Measurements from ENCODE around the gene GGN. TPM values are rescaled to one million over a fixed set of nuclear protein-coding genes. Genes with fewer than 3 reads are reported as not detected.
"Not testable (repeated sequence)": the region's sequence is repeated elsewhere in the genome, so short reads cannot be mapped to it uniquely, and the experiment has no call there.

GGN gene
- total RNA-seq, 1 donor from 2014 or later = 3.3 TPM

DNA sequence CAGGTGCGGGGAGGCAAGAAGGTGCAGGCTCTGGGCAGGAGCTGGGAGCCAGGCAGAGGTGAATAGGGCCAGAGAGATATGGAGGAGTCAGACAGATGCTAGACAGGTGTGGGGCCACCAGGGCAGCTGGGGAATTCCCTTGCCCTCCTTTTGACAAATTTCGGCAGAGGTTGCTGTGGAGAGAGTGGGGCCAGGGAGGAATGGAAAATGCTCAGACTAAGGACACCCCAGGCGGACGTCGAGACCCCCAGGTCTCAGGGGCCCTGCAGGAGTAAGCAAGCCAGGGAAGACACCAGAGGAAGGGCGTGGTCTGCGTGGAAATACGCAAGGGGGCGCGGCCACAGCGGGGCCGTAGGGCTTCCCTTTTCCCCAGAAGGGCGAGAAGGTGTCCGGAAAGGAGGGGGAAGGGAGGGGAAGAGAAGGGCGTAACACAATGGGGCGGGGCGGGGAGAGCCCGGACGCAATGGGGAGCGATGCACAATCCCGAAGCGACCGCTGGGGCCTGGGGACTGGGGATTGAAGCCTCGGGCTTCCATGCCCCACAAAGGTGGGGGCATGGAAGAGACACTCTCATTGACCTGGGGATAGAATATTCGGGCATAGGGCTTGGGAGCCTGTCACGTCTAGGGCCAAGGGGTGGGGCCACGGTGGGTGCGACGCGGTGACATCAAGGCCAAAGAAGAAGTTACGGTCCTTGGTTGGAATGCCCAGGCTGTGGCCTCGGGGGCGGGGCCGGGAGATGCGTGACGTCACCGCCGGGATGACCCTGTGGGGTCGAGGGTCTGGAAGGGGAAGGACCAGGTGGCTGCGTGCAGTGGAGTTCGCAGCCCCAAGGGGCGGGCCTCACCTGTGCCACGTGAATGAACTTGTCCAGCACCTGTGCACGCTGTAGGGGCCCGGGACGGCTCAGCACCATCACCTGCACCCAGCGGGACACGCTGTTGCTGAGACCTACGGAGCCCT is 30.0 kb upstream of the GGN start:
- H3K9me3 Mint-ChIP-seq (ENCODE audit: low read depth) = no peaks in the 10 kb centered on the region
- peak overlapping the region; percentile 70 for H3K4me3 Mint-ChIP-seq (ENCODE audit: low read depth)
- peaks cover 6% of the 10 kb centered on the region for H3K4me1 Mint-ChIP-seq (ENCODE audit: low read depth)
- peak; percentile 74 for DNase-seq (ENCODE audit: low spot score, unreplicated experiment)
- peaks cover 44% of the 10 kb centered on the region for H3K27me3 Mint-ChIP-seq
- TF ChIP-seq, protein P1, sequence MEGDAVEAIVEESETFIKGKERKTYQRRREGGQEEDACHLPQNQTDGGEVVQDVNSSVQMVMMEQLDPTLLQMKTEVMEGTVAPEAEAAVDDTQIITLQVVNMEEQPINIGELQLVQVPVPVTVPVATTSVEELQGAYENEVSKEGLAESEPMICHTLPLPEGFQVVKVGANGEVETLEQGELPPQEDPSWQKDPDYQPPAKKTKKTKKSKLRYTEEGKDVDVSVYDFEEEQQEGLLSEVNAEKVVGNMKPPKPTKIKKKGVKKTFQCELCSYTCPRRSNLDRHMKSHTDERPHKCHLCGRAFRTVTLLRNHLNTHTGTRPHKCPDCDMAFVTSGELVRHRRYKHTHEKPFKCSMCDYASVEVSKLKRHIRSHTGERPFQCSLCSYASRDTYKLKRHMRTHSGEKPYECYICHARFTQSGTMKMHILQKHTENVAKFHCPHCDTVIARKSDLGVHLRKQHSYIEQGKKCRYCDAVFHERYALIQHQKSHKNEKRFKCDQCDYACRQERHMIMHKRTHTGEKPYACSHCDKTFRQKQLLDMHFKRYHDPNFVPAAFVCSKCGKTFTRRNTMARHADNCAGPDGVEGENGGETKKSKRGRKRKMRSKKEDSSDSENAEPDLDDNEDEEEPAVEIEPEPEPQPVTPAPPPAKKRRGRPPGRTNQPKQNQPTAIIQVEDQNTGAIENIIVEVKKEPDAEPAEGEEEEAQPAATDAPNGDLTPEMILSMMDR (IDR thresholded peaks at IDR 0.05; ENCODE audit: unreplicated experiment) = peak; percentile 19
- H3K27ac Mint-ChIP-seq = peak overlapping the region; percentile 93
- no peaks in the 10 kb centered on the region for H3K36me3 Mint-ChIP-seq (ENCODE audit: insufficient read depth)

DNA sequence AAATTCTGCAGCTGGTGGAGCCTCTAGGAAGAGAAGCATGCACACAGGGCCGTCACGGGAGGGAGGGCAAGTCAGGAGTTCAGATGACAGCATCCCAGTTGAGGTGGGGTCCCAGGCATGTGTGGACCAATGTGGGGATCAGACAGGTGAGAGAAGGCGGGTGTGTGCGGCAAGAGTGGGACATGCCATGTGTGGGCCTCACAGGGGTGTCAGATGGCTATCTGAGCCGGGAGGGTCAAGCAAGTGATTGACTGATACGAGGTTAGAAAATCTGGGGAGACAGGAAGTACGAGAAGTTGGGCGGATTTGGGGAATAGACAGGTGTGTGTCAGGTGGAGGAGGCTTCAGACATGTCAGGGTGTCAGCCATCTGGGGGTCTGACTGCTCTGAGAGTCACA is 29.3 kb upstream of the GGN start:
- peaks cover 44% of the 10 kb centered on the region for H3K27me3 Mint-ChIP-seq
- H3K9me3 Mint-ChIP-seq (ENCODE audit: low read depth) = no peaks in the 10 kb centered on the region
- no peak for DNase-seq (ENCODE audit: low spot score, unreplicated experiment)
- peak overlapping the region; percentile 70 for H3K4me3 Mint-ChIP-seq (ENCODE audit: low read depth)
- peaks cover 6% of the 10 kb centered on the region for H3K4me1 Mint-ChIP-seq (ENCODE audit: low read depth)
- TF ChIP-seq, protein P1 (IDR thresholded peaks at IDR 0.05; ENCODE audit: unreplicated experiment) = no peak
- no peak overlapping the region for H3K27ac Mint-ChIP-seq
- no peaks in the 10 kb centered on the region for H3K36me3 Mint-ChIP-seq (ENCODE audit: insufficient read depth)

DNA sequence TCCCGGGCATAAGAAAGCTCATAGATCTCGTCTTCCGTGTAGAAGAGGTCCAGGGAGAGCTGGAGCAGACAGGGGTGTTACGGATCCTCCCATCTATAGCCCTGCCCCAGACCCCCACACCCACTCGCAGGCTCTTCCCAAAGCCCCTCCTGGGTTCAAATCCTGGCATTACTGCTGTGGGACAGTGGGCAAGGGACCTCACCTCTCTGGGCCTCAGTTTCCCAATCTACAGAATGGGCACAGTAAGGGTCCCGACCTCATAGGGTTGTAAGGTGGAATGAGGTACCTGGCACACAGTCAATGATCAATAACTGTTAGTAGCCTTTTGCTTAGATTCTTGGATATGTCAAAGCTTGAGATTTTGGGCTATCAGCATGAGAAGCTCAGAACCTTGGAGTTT is 25.6 kb upstream of the GGN start:
- Mint-ChIP-seq H3K4me1 (ENCODE audit: low read depth) (peaks cover 6% of the 10 kb centered on the region), H3K27me3 (peaks cover 17% of the 10 kb centered on the region), H3K4me3 (ENCODE audit: low read depth) (no peak overlapping the region), H3K27ac (no peak overlapping the region), H3K9me3 (ENCODE audit: low read depth) (no peaks in the 10 kb centered on the region), H3K36me3 (ENCODE audit: insufficient read depth) (no peaks in the 10 kb centered on the region)
- no peak for DNase-seq (ENCODE audit: low spot score, unreplicated experiment)
- TF ChIP-seq, protein P1 (IDR thresholded peaks at IDR 0.05; ENCODE audit: unreplicated experiment) = no peak

DNA sequence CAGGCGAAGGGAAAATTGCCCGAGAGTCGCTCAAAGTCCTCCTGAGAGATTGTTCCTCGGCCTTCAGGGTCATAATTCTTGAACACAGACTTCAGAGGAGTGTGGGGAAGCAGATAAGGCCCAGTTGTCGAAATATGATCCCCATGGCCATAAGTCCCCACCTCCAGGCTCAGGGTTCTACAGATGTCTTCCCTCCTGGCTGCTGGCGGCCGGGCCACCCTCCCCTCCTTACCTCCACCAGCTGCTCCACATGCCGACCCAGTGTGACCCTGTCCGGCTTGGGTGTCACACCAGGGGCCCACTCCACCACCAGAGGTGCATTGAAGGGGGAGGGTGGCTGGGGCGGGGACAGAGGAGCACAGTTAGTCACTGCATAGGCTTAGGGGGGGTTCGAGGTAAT is 25.1 kb upstream of the GGN start:
- DNase-seq (ENCODE audit: low spot score, unreplicated experiment) = no peak
- Mint-ChIP-seq H3K27ac (no peak overlapping the region), H3K9me3 (ENCODE audit: low read depth) (no peaks in the 10 kb centered on the region), H3K27me3 (peaks cover 17% of the 10 kb centered on the region), H3K4me1 (ENCODE audit: low read depth) (peaks cover 5% of the 10 kb centered on the region), H3K4me3 (ENCODE audit: low read depth) (no peak overlapping the region), H3K36me3 (ENCODE audit: insufficient read depth) (peaks cover under 1% of the 10 kb centered on the region)
- TF ChIP-seq, protein P1 (IDR thresholded peaks at IDR 0.05; ENCODE audit: unreplicated experiment) = no peak

DNA sequence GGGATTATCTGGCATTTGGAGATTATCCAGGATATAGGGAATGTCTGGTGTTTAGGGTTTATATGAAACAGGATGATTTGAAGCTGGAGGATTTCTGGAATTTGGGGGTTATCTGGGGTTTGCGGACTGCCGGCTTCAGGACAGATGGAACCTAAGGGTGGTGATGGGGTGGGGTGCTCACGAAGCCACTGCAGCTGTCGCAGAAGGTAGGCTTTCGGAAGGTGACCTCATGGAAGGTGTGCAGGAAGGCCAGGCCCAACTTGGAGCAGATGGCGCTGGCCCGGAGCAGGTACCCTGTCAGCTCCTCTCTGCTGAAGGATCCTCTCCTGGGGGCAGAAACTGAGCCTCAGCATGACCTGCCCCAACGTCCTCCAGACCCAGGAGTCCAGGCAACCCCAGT is 24.7 kb upstream of the GGN start:
- peaks cover 14% of the 10 kb centered on the region for H3K27me3 Mint-ChIP-seq
- DNase-seq (ENCODE audit: low spot score, unreplicated experiment) = no peak
- H3K36me3 Mint-ChIP-seq (ENCODE audit: insufficient read depth) = peaks cover 2% of the 10 kb centered on the region
- H3K9me3 Mint-ChIP-seq (ENCODE audit: low read depth) = no peaks in the 10 kb centered on the region
- H3K4me3 Mint-ChIP-seq (ENCODE audit: low read depth) = no peak overlapping the region
- TF ChIP-seq, protein P1 (IDR thresholded peaks at IDR 0.05; ENCODE audit: unreplicated experiment) = no peak
- peaks cover 3% of the 10 kb centered on the region for H3K4me1 Mint-ChIP-seq (ENCODE audit: low read depth)
- H3K27ac Mint-ChIP-seq = no peak overlapping the region

DNA sequence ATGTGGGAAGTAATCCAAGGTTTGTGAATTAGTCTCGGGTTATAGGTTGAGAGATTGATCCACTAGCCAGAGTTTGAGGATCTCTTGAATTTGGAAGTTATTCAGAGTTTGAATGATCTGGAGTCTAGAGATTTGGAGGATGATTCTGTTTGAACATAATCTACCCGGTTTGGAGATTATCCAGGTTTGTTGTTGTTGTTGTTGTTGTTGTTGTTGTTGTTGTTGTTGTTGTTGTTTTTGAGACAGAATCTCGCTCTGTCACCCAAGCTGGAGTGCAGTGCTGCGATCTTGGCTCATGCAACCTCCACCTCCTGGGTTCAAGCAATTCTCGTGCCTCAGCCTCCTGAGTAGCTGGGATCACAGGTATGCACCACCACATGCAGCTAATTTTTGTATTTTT is 24.1 kb upstream of the GGN start:
- not testable (repeated sequence) for DNase-seq (ENCODE audit: low spot score, unreplicated experiment); H3K4me3 Mint-ChIP-seq (ENCODE audit: low read depth); H3K27ac Mint-ChIP-seq; H3K27me3 Mint-ChIP-seq; H3K9me3 Mint-ChIP-seq (ENCODE audit: low read depth); H3K4me1 Mint-ChIP-seq (ENCODE audit: low read depth); H3K36me3 Mint-ChIP-seq (ENCODE audit: insufficient read depth)
